GM19351 (cell line): ENCODE data around the gene MMP2.

Experiments
- ATAC-seq: cut with Tn5 transposase; IDR thresholded peaks from one replicate; pipeline ENCODE4 v1.9.1; 2021; ENCODE audit warnings: mild to moderate bottlenecking, moderate library complexity; ENCODE audit not compliant: unreplicated experiment

MMP2 gene

GRCh38 chr16:55491691-55492090 is 12.7 kb downstream of the MMP2 start:
- no peak for ATAC-seq

GRCh38 chr16:55492756-55493380 is 13.9 kb downstream of the MMP2 start:
- no peak for ATAC-seq

GRCh38 chr16:55494994-55495421 is 16.0 kb downstream of the MMP2 start:
- no peak for ATAC-seq

GRCh38 chr16:55495616-55496289 is 16.8 kb downstream of the MMP2 start:
- no peak for ATAC-seq

GRCh38 chr16:55496509-55497145 is 17.6 kb downstream of the MMP2 start:
- no peak for ATAC-seq

GRCh38 chr16:55497558-55497957 is 18.6 kb downstream of the MMP2 start:
- no peak for ATAC-seq

- ATAC-seq: no peak
These were observed 19.1 kb downstream of the MMP2 start for GRCh38 chr16:55498101-55498500.

- ATAC-seq: no peak
These were observed 20.3 kb downstream of the MMP2 start for GRCh38 chr16:55499281-55499680.

GRCh38 chr16:55499951-55500529 is 21.0 kb downstream of the MMP2 start:
- no peak for ATAC-seq

GRCh38 chr16:55500530-55501011 is 21.6 kb downstream of the MMP2 start:
- ATAC-seq: no peak

GRCh38 chr16:55501549-55502322 is 22.7 kb downstream of the MMP2 start:
- ATAC-seq: no peak

GRCh38 chr16:55502801-55503366 is 23.9 kb downstream of the MMP2 start:
- no peak for ATAC-seq

GRCh38 chr16:55503726-55504550 is 24.9 kb downstream of the MMP2 start:
- no peak for ATAC-seq

GRCh38 chr16:55505333-55506015 is 26.5 kb downstream of the MMP2 start:
- ATAC-seq: no peak

- no peak for ATAC-seq
These were observed 27.1 kb downstream of the MMP2 start for GRCh38 chr16:55506083-55506482.

- ATAC-seq: no peak
These were observed 27.7 kb downstream of the MMP2 start for GRCh38 chr16:55506708-55507107.

- ATAC-seq: no peak
These were observed 29.4 kb downstream of the MMP2 start for GRCh38 chr16:55508271-55508921.
